GM19455 (cell line): Measurements from ENCODE around the gene UBALD2.
"Not testable (repeated sequence)": the region's sequence is repeated elsewhere in the genome, so short reads cannot be mapped to it uniquely, and the experiment has no call there.

Experiments
- ATAC-seq: cut with Tn5 transposase; IDR thresholded peaks from one replicate; pipeline ENCODE4 v1.9.1; 2021; ENCODE audit not compliant: unreplicated experiment

Gene UBALD2

GRCh38 chr17:76276461-76277299 is 11.5 kb downstream of the UBALD2 start:
- no peak for ATAC-seq

GRCh38 chr17:76277300-76278267 is 12.4 kb downstream of the UBALD2 start:
- no peak for ATAC-seq

- ATAC-seq = no peak
These were observed 13.2 kb downstream of the UBALD2 start for GRCh38 chr17:76278268-76278908.

GRCh38 chr17:76278952-76279741 is 14.0 kb downstream of the UBALD2 start:
- no peak for ATAC-seq

GRCh38 chr17:76279742-76280287 is 14.7 kb downstream of the UBALD2 start:
- ATAC-seq = no peak

- ATAC-seq = no peak
These were observed 15.5 kb downstream of the UBALD2 start for GRCh38 chr17:76280650-76281049.

GRCh38 chr17:76281573-76282371 is 16.6 kb downstream of the UBALD2 start:
- ATAC-seq = no peak

- no peak for ATAC-seq
These were observed 27.4 kb downstream of the UBALD2 start for GRCh38 chr17:76292567-76292966.

GRCh38 chr17:76293106-76293505 is 28.0 kb downstream of the UBALD2 start:
- no peak for ATAC-seq

GRCh38 chr17:76296186-76296585 is 31.0 kb downstream of the UBALD2 start:
- ATAC-seq = no peak

GRCh38 chr17:76296889-76297288 is 31.7 kb downstream of the UBALD2 start:
- no peak for ATAC-seq

- no peak for ATAC-seq
These were observed 32.3 kb downstream of the UBALD2 start for GRCh38 chr17:76297436-76297835.

GRCh38 chr17:76304226-76305134 is 39.3 kb downstream of the UBALD2 start:
- ATAC-seq = no peak

GRCh38 chr17:76305135-76305454 is 39.9 kb downstream of the UBALD2 start:
- ATAC-seq = not testable (repeated sequence)

- no peak for ATAC-seq
These were observed 42.3 kb downstream of the UBALD2 start for GRCh38 chr17:76307299-76307965.

GRCh38 chr17:76307966-76308338 is 42.8 kb downstream of the UBALD2 start, which contains the start of gene QRICH2:
Gene QRICH2, minus strand, starts transcription at chr17:76308276. Its CDS starts 278 bp downstream, at chr17:76307998.
- ATAC-seq = no peak

GRCh38 chr17:76309461-76309860 is 44.3 kb downstream of the UBALD2 start:
- ATAC-seq = no peak

GRCh38 chr17:76312735-76313134 is 47.6 kb downstream of the UBALD2 start:
- no peak for ATAC-seq
